ENCODE measurements around the gene RFTN1. TPM values are rescaled to one million over a fixed set of nuclear protein-coding genes. Genes with fewer than 3 reads are reported as not detected.

The RFTN1 gene
- total and polyA plus RNA-seq, 11 donors, result 17.1 to 40.8 (median 26.4) TPM

DNA sequence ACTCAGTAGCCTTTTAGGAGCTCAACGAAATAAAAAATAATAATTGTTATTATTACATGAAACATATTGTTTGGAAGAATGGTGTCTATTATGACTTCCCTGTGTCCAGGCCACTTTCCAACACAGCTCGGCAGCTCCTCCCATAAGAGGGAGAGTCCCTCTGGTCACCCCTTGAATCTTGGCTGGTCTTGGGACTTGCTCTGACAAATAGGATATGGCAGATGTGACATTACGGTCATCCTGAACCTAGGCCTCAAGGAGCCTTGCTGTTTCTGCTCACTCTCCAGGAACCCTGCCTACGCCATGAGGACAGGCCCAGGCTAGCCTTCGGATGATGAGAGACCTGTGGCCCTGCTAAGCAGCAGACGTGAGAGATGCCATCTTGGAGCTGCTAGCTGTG is 176.7 kb downstream of the RFTN1 start:
- intact Hi-C loops (cut with DNase I), result no loop called here
- Histone ChIP-seq H3K27me3 (no peaks in the 10 kb centered on the region), H3K9me3 (peaks cover 0 to 14% (median 0%) of the 10 kb centered on the region in 12 donors), H3K4me1 (peaks cover 0 to 37% (median 17%) of the 10 kb centered on the region in 12 donors), H3K36me3 (peaks cover 0 to 29% (median 13%) of the 10 kb centered on the region in 9 donors), H3K27ac (no peak overlapping the region), H3K4me3 (no peak overlapping the region)
- ATAC-seq (no peak), DNase-seq (no peak)
- WGBS, 4 donors, result 89 to 92% (median 91%) methylated on average over 6 of the region's 6 CpGs
- TF ChIP-seq POLR2A (IDR thresholded peaks at IDR 0.05), result no peak
- TF ChIP-seq CTCF (IDR thresholded peaks at IDR 0.05), result no peak

DNA sequence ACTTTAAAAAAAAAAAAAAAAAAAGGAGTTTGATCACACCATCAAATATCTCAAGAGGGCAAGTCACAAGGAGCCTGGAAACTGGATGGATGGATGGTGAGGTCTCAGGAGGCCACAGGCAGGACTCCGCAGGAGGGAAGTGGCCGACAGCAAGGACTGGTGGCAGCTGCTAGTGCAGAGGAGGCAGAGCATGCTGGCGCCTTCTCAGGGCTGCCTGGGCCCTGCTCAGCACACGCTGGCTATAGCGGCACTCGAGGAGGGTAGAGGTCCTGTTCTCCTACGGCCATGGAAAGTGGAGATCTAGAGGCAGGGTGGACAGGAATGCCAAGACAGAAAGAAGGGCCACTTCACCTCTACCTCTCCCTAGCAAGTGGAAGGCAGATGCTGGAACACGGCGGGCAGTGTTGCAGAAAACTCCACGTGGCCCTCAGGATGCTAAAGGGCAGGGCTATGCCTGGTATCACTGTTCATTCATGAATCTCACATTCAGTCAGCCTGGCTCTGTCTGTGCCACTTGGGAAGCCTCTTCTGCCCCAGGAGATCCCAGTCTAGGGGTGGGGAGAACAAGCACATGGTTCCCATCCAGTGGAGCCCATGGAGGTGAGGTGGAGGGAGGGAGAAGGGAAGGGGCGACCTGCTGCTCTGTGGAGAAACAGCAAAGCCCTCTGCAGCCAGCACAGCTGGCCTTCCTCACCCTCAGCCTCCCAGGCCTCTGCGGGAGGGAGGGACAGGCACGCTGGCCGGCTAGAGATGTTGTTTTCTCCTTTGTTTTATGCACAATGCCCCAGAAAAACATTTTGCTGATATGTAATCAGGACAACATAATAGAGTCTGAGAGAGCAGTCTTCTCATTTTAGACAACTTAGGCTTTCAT is 177.5 kb downstream of the RFTN1 start:
- ATAC-seq, result no peak
- 81 to 88% (median 86%) methylated on average over 11 to 14 of the region's 14 CpGs for WGBS, 4 donors
- no peak for DNase-seq
- Histone ChIP-seq H3K27me3 (no peaks in the 10 kb centered on the region), H3K36me3 (peaks cover 0 to 36% (median 13%) of the 10 kb centered on the region in 9 donors), H3K4me3 (no peak overlapping the region), H3K9me3 (peaks cover 0 to 22% (median 2%) of the 10 kb centered on the region in 12 donors), H3K4me1 (peaks cover 0 to 37% (median 17%) of the 10 kb centered on the region in 12 donors), H3K27ac (no peak overlapping the region)
- TF ChIP-seq CTCF (IDR thresholded peaks at IDR 0.05), result no peak
- TF ChIP-seq POLR2A (IDR thresholded peaks at IDR 0.05), result no peak
- intact Hi-C loops (cut with DNase I), result no loop called here

- Histone ChIP-seq H3K27me3 (no peaks in the 10 kb centered on the region), H3K9me3 (peaks cover 0 to 25% (median 2%) of the 10 kb centered on the region in 12 donors), H3K36me3 (peaks cover 0 to 42% (median 13%) of the 10 kb centered on the region in 9 donors), H3K4me3 (no peak overlapping the region), H3K27ac (no peak overlapping the region), H3K4me1 (peaks cover 0 to 37% (median 17%) of the 10 kb centered on the region in 12 donors)
- ATAC-seq (no peak), DNase-seq (no peak)
- TF ChIP-seq CTCF (IDR thresholded peaks at IDR 0.05) (no peak), POLR2A (IDR thresholded peaks at IDR 0.05) (no peak)
- intact Hi-C loops (cut with DNase I), result no loop called here
- WGBS, 4 donors, result 77 to 88% (median 83%) methylated on average over 5 of the region's 5 CpGs
Measured at GRCh38 chr3:16335333-16335732, 178.2 kb downstream of the RFTN1 start.

DNA sequence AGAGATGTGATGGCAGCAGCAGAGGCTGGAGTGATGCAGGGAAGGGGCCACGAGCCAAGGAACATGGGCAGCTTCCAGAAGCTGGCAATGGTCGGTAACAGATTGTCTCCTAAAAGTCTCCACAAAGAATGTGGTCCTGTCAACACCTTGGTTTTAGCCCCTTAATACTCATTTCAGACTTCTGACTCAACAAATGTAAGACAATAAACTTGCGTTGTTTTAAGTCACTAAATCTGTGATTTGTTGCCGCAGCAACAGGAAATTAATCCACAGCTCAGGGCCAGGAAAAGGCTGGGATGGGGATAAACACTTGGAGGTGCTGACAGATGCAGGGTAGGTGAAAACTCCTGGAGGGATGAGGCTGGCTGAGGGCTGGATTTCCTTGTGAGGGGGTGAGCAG is 178.6 kb downstream of the RFTN1 start:
- Histone ChIP-seq H3K9me3 (peaks cover 0 to 25% (median 2%) of the 10 kb centered on the region in 12 donors), H3K27me3 (no peaks in the 10 kb centered on the region), H3K4me3 (no peak overlapping the region), H3K36me3 (peaks cover 0 to 47% (median 15%) of the 10 kb centered on the region in 9 donors), H3K27ac (no peak overlapping the region), H3K4me1 (peaks cover 0 to 37% (median 17%) of the 10 kb centered on the region in 12 donors)
- intact Hi-C loops (cut with DNase I), result no loop called here
- WGBS, 4 donors, result 66 to 70% (median 69%) methylated on average over 4 of the region's 4 CpGs
- TF ChIP-seq CTCF (IDR thresholded peaks at IDR 0.05) (no peak), POLR2A (IDR thresholded peaks at IDR 0.05) (no peak)
- ATAC-seq, result no peak
- no peak for DNase-seq

Measured in heart left ventricle (tissue), 16 donors.